SK-N-SH (cell line): ENCODE measurements around the gene SRA1. TPM values are rescaled to one million over a fixed set of nuclear protein-coding genes. Genes with fewer than 3 reads are reported as not detected.

Source experiments
- CTCF ChIA-PET: fragments of 300-600, 350-600 bp; formaldehyde crosslinking; extraction: SDS; loops from one replicate; lab custom pipeline; 2021; lab: Yijun Ruan, JAX
- POLR2A ChIA-PET: fragments of 350-600 bp; sonication (Branson Sonifier 250); formaldehyde crosslinking; extraction: SDS; loops from one replicate; lab custom pipeline; 2020; ENCODE audit warnings: antibody characterized with exemption, inconsistent platforms; lab: Yijun Ruan, JAX
- DNase-seq: peaks from one replicate; pipeline ENCODE4 v3.0.0; 2012
- H2AFZ ChIP-seq: fragments of 200-600 bp; sonication (generic); 2 replicates; pipeline ENCODE4 v1.8.1; 2016; ENCODE audit warnings: antibody characterized with exemption, mild to moderate bottlenecking, low read depth
- H3F3A ChIP-seq: fragments of 200-600 bp; sonication (generic); replicated peaks from 2 replicates; pipeline ENCODE3; 2016; ENCODE audit warnings: antibody characterized with exemption, mild to moderate bottlenecking; ENCODE audit not compliant: insufficient read depth
- H3K27ac ChIP-seq, 2 experiments: fragments of 200-500 bp in 1 of 2; fragments of 200-600 bp in 1 of 2; sonication (Bioruptor generic) in 1 of 2; sonication (generic), shearing (Covaris generic) in 1 of 2; 2 replicates each; pipeline versions ENCODE4 v1.5.1 to v1.6.1; 2014 to 2016; ENCODE audit warnings: low read depth in 2 of 2, inconsistent platforms in 1 of 2, low read length in 1 of 2, mild to moderate bottlenecking in 1 of 2, mixed read lengths in 1 of 2
- H3K27me3 ChIP-seq: fragments of 200-600 bp; sonication (generic), shearing (Covaris generic); 2 replicates; pipeline ENCODE4 v1.6.1; 2016; ENCODE audit warnings: mixed run types; ENCODE audit not compliant: insufficient read depth
- H3K36me3 ChIP-seq, 2 experiments: fragments of 200-500 bp in 1 of 2; fragments of 200-600 bp in 1 of 2; sonication (Bioruptor generic) in 1 of 2; sonication (generic) in 1 of 2; replicated peaks in 1 of 2; 2 replicates each; pipeline versions ENCODE3 to v1.5.1; 2014 to 2016; ENCODE audit warnings: low read length in 1 of 2, mild to moderate bottlenecking in 1 of 2; ENCODE audit not compliant: insufficient read depth in 2 of 2, control insufficient read depth in 1 of 2
- H3K4me1 ChIP-seq, 2 experiments: fragments of 200-500 bp in 1 of 2; fragments of 200-600 bp in 1 of 2; sonication (Bioruptor generic) in 1 of 2; sonication (generic), shearing (Covaris generic) in 1 of 2; 2 replicates each; pipeline versions ENCODE4 v1.5.1 to v1.6.1; 2014 to 2016; ENCODE audit warnings: low read depth in 1 of 2, low read length in 1 of 2, mixed run types in 1 of 2; ENCODE audit not compliant: insufficient read depth in 2 of 2, control insufficient read depth in 1 of 2
- H3K4me2 ChIP-seq: fragments of 200-600 bp; sonication (generic), shearing (Covaris generic); 2 replicates; pipeline ENCODE4 v1.6.1; 2017; ENCODE audit warnings: mixed run types
- H3K4me3 ChIP-seq, 2 experiments: fragments of 200-500 bp in 1 of 2; fragments of 200-600 bp in 1 of 2; sonication (Bioruptor generic) in 1 of 2; sonication (generic), shearing (Covaris generic) in 1 of 2; 2 replicates each; pipeline versions ENCODE4 v1.5.1 to v1.8.1; 2014 to 2016; ENCODE audit warnings: low read depth in 2 of 2, inconsistent platforms in 1 of 2, low read length in 1 of 2, mild to moderate bottlenecking in 1 of 2, mixed read lengths in 1 of 2, moderate library complexity in 1 of 2
- H3K79me2 ChIP-seq: fragments of 200-600 bp; sonication (generic); 2 replicates; pipeline ENCODE4 v1.8.1; 2017; ENCODE audit warnings: mild to moderate bottlenecking; ENCODE audit not compliant: insufficient read depth
- H3K9ac ChIP-seq: fragments of 200-600 bp; sonication (generic); 2 replicates; pipeline ENCODE4 v1.6.1; 2017; ENCODE audit warnings: mixed run types
- H3K9me2 ChIP-seq: fragments of 200-600 bp; sonication (generic); 2 replicates; pipeline ENCODE4 v1.6.1; 2017; ENCODE audit warnings: mixed run types
- H3K9me3 ChIP-seq: fragments of 200-600 bp; sonication (generic); 2 replicates; pipeline ENCODE4 v1.6.1; 2017; ENCODE audit warnings: mixed run types, mild to moderate bottlenecking, moderate library complexity
- H4K20me1 ChIP-seq: fragments of 200-600 bp; sonication (generic); 2 replicates; pipeline ENCODE4 v1.6.1; 2017; ENCODE audit warnings: mild to moderate bottlenecking, mixed run types; ENCODE audit not compliant: insufficient read depth
- CHD2 ChIP-seq: fragments of 150-350 bp; IDR thresholded peaks from 2 replicates; pipeline ENCODE4 v1.6.1; 2018; ENCODE audit warnings: low read length; ENCODE audit not compliant: partially characterized antibody
- ELF1 ChIP-seq: IDR thresholded peaks from 2 replicates; pipeline ENCODE4 v1.4.0; 2012
- EZH2phosphoT487 ChIP-seq: fragments of 200-600 bp; sonication (generic); IDR thresholded peaks from 2 replicates; pipeline ENCODE4 v1.6.1; 2017; ENCODE audit warnings: low read depth, mixed run types, mild to moderate bottlenecking, antibody characterized with exemption, moderate library complexity, borderline replicate concordance
- FOSL2 ChIP-seq: IDR thresholded peaks from 2 replicates; pipeline ENCODE4 v1.4.0; 2012; ENCODE audit warnings: low read depth, mild to moderate bottlenecking, moderate library complexity, borderline replicate concordance
- FOXM1 ChIP-seq: IDR thresholded peaks from 2 replicates; pipeline ENCODE4 v1.4.0; 2012; ENCODE audit warnings: low read depth, mild to moderate bottlenecking
- GATA2 ChIP-seq: sonication (generic); formaldehyde crosslinking; IDR thresholded peaks from 2 replicates; pipeline ENCODE4 v1.5.0; 2020; ENCODE audit warnings: mild to moderate bottlenecking, missing genetic modification reagents
- JUND ChIP-seq: IDR thresholded peaks from 2 replicates; pipeline ENCODE4 v1.4.0; 2012
- MXI1 ChIP-seq: IDR thresholded peaks from 2 replicates; pipeline ENCODE4 v1.6.1; 2012; ENCODE audit warnings: mild to moderate bottlenecking, low read depth, low read length, improper control_type of control experiment
- RCOR1 ChIP-seq: fragments of 150-350 bp; IDR thresholded peaks from 2 replicates; pipeline ENCODE4 v1.6.1; 2017; ENCODE audit warnings: antibody characterized with exemption, low read length
- RFX5 ChIP-seq: IDR thresholded peaks from 2 replicates; pipeline ENCODE4 v1.6.1; 2012; ENCODE audit warnings: mild to moderate bottlenecking, improper control_type of control experiment, low read length
- RXRA ChIP-seq: IDR thresholded peaks from 2 replicates; pipeline ENCODE4 v1.4.0; 2012; ENCODE audit warnings: low read depth, mild to moderate bottlenecking, borderline replicate concordance
- TCF12 ChIP-seq: IDR thresholded peaks from 2 replicates; pipeline ENCODE4 v1.4.0; 2012
- TEAD4 ChIP-seq: IDR thresholded peaks from 2 replicates; pipeline ENCODE4 v1.4.0; 2012; ENCODE audit warnings: mild to moderate bottlenecking, borderline replicate concordance; ENCODE audit not compliant: insufficient read depth
- YY1 ChIP-seq: IDR thresholded peaks from 2 replicates; pipeline ENCODE4 v1.4.0; 2012; ENCODE audit warnings: low read depth, mild to moderate bottlenecking
- WGBS: methylation state at CpG from one replicate; pipeline ENCODE4 v1.1.6; 2017; ENCODE audit warnings: low lambda C conversion rate; 5-methylcytosine and 5-hydroxymethylcytosine counted together
- polyA plus RNA-seq, 3 experiments: library from polyadenylated mRNA; depleted of rRNA; stranded (reverse); fragments of >200 nt; gene quantifications; 2 replicates each; pipeline ENCODE4 v1.2.3, GENCODE V29; 2012
- TF ChIP-seq, protein P1 (sequence below): fragments of 200-600 bp; sonication (generic); IDR thresholded peaks from 2 replicates; pipeline ENCODE4 v1.6.1; 2017; ENCODE audit warnings: antibody characterized with exemption, mild to moderate bottlenecking, moderate library complexity
- TF ChIP-seq, protein P2 (sequence below): IDR thresholded peaks from 2 replicates; pipeline ENCODE4 v1.6.1; 2012; ENCODE audit warnings: mild to moderate bottlenecking, low read depth, low read length, moderate library complexity

Gene SRA1
- polyA plus RNA-seq, 1 of the 3 experiments (the other 2 are of a cell fraction) = 35.9 TPM

DNA sequence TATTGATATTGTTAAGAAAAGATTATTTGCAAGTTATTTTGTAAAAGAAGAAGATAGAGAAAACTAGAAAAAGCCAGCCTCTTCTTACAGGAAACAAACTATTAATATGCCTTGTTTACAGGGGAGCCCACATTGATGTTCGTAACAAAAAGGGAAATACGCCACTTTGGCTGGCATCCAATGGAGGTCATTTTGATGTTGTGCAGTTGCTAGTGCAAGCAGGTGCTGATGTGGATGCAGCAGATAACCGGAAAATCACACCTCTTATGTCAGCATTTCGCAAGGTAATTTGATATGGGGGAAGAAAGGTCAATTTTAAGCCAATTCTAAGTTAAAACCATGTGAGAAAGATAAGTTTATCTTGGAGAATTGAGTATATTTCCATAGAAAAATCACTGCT, 47.4 kb downstream of the SRA1 start:
- no peaks in the 10 kb centered on the region for H3K27me3 ChIP-seq
- H2AFZ ChIP-seq = no peak overlapping the region
- WGBS = 96% methylated on average over 4 of the region's 4 CpGs
- H3K27ac ChIP-seq = no peak overlapping the region
- no peak overlapping the region for H3K9ac ChIP-seq
- ChIA-PET CTCF (interaction anchor here (0.8 kb wide), 1 partner anchor 44 kb away, joined by 5 read pairs; no protein-coding TSS in a partner anchor), POLR2A (no interaction called here)
- no peak overlapping the region for H3K4me2 ChIP-seq
- H4K20me1 ChIP-seq = no peaks in the 10 kb centered on the region
- no peaks in the 10 kb centered on the region for H3K9me2 ChIP-seq
- no peaks in the 10 kb centered on the region for H3K4me1 ChIP-seq
- no peaks in the 10 kb centered on the region for H3K79me2 ChIP-seq
- H3F3A ChIP-seq = no peaks in the 10 kb centered on the region
- no peak overlapping the region for H3K4me3 ChIP-seq
- H3K36me3 ChIP-seq = peaks cover 60 to 90% of the 10 kb centered on the region in 2 experiments
- no peak for DNase-seq
- no peak for TF ChIP-seq RCOR1
- no peak for TF ChIP-seq TEAD4
- TF ChIP-seq TCF12 = no peak
- no peak for TF ChIP-seq GATA2 (CRISPR knock-in tag)
- TF ChIP-seq YY1 = no peak
- no peak for TF ChIP-seq FOXM1
- TF ChIP-seq CHD2 = no peak
- TF ChIP-seq, protein P1, sequence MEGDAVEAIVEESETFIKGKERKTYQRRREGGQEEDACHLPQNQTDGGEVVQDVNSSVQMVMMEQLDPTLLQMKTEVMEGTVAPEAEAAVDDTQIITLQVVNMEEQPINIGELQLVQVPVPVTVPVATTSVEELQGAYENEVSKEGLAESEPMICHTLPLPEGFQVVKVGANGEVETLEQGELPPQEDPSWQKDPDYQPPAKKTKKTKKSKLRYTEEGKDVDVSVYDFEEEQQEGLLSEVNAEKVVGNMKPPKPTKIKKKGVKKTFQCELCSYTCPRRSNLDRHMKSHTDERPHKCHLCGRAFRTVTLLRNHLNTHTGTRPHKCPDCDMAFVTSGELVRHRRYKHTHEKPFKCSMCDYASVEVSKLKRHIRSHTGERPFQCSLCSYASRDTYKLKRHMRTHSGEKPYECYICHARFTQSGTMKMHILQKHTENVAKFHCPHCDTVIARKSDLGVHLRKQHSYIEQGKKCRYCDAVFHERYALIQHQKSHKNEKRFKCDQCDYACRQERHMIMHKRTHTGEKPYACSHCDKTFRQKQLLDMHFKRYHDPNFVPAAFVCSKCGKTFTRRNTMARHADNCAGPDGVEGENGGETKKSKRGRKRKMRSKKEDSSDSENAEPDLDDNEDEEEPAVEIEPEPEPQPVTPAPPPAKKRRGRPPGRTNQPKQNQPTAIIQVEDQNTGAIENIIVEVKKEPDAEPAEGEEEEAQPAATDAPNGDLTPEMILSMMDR = no peak
- no peak for TF ChIP-seq RFX5
- TF ChIP-seq, protein P2, sequence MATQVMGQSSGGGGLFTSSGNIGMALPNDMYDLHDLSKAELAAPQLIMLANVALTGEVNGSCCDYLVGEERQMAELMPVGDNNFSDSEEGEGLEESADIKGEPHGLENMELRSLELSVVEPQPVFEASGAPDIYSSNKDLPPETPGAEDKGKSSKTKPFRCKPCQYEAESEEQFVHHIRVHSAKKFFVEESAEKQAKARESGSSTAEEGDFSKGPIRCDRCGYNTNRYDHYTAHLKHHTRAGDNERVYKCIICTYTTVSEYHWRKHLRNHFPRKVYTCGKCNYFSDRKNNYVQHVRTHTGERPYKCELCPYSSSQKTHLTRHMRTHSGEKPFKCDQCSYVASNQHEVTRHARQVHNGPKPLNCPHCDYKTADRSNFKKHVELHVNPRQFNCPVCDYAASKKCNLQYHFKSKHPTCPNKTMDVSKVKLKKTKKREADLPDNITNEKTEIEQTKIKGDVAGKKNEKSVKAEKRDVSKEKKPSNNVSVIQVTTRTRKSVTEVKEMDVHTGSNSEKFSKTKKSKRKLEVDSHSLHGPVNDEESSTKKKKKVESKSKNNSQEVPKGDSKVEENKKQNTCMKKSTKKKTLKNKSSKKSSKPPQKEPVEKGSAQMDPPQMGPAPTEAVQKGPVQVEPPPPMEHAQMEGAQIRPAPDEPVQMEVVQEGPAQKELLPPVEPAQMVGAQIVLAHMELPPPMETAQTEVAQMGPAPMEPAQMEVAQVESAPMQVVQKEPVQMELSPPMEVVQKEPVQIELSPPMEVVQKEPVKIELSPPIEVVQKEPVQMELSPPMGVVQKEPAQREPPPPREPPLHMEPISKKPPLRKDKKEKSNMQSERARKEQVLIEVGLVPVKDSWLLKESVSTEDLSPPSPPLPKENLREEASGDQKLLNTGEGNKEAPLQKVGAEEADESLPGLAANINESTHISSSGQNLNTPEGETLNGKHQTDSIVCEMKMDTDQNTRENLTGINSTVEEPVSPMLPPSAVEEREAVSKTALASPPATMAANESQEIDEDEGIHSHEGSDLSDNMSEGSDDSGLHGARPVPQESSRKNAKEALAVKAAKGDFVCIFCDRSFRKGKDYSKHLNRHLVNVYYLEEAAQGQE = no peak
- no peak for TF ChIP-seq MXI1
- TF ChIP-seq RXRA = no peak
- no peak for TF ChIP-seq JUND
- no peak for TF ChIP-seq EZH2phosphoT487
- no peak for TF ChIP-seq ELF1
- no peak for TF ChIP-seq FOSL2
- no peaks in the 10 kb centered on the region for H3K9me3 ChIP-seq
